ACHN (cell line): ENCODE measurements around the gene PDIA3.
A peak's percentile ranks its signal among the peaks of the same experiment; 100 is the strongest.
"Not testable (repeated sequence)": the region's sequence is repeated elsewhere in the genome, so short reads cannot be mapped to it uniquely, and the experiment has no call there.

Experiments
- DNase-seq: peaks from one replicate; pipeline ENCODE4 v3.0.0-alpha.2; 2015
- in situ Hi-C: cut with HindIII; loops from 2 replicates; pipeline ENCODE4 v1.10.0; 2017; ENCODE audit warnings: low sequenced_read_pairs, low pct_ligation_motif_present, low pct_unique_long_range_greater_than_20kb

Gene PDIA3

DNA sequence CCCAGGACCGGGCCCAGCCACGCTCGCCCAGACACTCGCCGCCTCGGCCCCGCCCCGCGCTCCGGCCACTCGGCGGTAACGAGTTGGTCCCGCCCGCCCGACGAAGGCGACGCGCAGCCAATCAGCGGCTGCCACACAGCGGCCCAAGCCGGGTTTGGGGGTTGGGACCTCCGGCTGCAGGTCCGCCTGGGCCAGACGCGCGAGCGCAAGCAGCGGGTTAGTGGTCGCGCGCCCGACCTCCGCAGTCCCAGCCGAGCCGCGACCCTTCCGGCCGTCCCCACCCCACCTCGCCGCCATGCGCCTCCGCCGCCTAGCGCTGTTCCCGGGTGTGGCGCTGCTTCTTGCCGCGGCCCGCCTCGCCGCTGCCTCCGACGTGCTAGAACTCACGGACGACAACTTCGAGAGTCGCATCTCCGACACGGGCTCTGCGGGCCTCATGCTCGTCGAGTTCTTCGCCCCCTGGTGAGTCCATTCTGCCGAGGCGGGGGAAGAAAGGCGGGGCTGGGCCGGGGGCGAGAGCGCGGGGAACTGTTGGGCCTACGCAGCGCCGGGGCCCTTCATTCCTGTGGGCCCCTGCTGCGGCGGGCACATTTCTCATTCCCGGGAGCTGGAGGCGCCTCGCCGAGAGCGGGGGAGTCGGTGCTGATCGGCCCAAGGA, at the start of gene PDIA3:
Gene PDIA3, plus strand, starts transcription at position 194 of the 658 bp plus-strand sequence. Its CDS starts 102 bp downstream, at position 296.
- in situ Hi-C loops: not testable (repeated sequence)
- peak; percentile 87 for DNase-seq

DNA sequence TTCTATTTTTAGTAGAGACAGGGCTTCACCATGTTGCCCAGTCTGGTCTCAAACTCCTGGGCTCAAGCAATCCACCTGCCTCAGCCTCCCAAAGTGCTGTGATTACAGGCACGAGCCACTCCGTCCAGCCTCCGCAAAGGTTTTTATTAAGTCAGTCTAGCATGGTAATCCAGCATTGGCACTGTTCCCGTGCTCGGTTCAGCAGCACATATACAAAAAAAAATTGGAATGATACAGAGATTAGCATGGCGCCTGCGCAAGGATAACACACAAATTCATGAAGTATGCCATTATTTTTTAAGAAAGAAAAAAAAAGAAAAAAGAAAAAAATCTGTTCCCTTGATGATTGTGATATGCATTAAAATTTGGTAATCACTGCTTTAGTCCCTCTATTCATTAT, 44.1 kb upstream of the PDIA3 start:
- DNase-seq: no peak
- in situ Hi-C loops: no loop called here

DNA sequence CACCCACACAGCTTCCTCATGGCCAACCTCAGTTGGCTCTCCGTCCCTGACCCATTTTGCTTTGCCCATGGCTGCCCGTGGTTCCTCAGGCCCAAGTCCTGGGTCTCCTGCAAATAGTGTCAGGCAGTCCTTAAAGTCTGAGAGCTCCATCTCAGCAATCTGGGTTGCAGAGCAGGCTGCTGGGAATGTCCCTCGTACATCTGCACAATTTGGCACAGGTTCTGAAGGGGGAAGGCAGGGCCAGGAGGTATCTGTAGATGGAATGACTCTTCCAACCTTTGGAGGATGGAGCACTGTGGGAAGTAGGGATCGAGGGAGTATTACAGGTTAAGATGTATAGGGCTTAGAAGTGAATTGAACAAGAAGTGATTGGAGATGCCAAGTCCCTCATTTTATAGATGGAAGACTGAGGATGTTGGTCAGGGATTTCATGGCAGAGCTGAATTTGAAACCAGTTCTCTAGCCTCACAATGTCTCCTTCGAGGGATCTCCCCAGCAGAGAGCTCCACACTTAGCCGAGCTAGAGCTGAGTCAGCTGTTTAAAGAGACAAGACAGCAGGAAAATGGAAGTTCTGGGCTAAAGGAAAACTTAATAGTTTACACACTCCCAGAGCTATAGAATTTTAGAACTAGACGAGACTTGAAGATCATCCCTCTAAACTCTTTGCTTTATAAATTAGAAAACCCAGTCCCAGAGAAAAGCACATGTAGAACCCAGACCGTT, 43.4 kb upstream of the PDIA3 start:
- no peak for DNase-seq
- in situ Hi-C loops: no loop called here

DNA sequence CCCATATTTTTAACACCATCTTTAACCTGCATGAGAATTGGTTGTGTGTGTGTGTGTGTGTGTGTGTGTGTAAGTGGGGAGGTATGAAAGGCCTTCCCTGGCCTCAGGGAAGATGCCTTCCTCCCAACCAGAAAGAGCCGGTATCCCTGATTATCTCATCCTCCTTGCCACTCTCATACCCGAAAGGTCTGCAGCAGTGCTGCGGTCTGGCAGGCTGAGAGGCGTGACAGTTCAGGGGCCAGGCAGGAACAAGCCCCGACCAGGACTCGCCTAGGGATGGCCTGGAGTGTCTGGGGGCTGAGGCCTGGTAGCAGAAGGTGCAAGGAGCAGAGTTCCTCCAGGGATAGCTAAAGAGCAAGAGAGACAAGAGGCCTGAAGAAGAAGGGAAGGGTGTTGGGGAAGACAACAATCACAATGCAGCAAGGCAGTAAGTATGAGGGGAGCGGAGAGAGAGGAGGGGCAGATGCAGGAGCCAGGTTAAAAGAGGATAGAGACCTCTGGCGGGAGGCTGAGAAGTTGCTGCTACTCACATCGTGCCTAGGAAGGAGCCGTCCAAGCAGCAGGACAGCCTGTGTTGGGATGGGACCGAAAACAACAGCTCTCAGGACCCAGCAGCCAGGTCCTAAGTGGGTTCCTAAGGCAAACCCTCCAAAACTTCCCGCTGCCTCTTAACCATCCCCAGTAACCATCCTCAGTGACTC, 35.7 kb upstream of the PDIA3 start:
- in situ Hi-C loops, DNase-seq: not testable (repeated sequence)

DNA sequence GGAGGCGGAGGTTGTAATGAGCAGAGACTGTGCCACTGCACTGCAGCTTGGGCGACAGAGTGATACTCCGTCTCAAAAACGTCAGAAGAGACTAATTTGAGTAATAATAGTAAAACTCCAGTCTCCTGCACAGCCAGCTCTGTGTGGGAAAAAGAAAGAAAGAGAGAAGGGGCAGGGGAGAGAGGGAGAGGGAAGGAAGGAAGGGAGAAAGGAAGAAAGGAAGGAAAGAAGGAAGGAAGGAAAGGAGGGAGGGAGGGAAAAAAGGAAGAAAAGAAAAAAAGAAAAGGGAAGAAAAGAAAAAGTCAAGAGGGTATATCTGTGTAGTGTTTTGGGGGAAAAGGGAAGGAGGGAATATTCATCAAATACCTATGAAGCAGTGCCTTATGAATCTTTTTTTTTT, 23.1 kb upstream of the PDIA3 start:
- in situ Hi-C loops: no loop called here
- DNase-seq: no peak

DNA sequence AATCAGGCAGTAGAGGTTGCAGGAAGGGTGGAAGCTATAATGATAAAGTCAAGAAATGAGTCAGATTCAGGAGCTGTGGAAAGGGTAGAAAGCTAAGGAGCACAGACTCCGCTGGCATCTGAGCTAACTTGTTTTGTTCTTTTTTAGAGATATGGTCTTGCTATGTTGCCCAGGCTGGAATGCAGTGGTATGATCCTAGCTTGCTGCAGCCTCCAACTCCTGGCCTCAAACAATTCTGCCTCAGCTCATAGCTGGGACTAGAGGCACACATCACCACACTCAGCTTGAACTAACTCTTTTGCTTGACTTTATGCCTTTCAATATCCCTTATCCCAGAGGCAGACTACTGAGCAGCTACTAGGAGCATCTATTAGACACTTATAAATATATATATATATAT, 19.9 kb upstream of the PDIA3 start:
- DNase-seq, in situ Hi-C loops: not testable (repeated sequence)

DNA sequence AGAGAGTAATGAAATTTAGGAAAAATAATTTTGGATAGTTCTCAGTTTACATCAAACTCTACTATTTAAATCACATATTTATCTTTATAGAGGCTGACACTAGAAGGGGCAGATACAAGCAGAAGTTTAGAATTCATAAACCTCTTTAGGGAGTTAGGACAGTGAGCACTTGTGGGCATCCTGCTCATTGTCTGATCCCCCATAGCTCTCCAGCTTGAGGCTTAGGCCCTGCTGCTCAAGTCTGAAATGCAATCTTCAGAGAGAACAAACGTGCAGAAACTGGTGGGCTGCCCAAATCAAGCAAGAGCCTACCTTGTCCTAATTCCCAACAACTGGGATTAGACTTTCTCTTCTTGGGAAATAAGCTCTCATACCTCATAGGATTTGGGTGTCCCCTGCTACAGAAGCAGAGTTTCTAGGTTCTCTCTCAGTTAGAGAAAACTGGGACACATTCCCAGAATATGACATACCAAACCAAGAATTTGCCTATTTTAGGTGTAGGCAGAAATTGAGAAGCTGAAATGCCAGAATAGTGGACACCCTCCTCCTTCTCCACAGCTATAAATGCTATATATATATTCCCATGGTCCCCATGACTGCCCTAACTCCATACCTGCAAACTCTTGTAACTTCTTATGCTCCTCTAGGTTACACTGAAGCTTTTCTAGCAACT, 18.0 kb upstream of the PDIA3 start:
- in situ Hi-C loops, DNase-seq: not testable (repeated sequence)

DNA sequence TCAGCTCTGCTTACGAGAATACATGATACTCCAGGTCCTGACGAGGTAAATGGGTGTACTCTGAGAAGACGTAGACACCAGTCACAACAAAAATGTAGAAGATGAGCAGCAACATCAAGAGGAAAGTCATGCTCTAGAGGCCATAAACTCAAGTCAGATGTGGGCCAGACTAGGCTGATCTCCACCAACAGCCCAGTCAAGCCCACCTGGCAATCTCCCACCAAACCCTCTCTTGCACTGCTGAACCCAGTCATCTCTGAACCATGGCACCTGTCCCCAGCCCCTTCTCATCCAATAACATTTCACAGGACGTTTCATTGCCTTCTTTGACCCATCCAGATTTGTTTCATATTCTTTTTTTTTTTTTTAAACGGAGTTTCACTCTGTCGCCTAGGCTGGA, 10.8 kb upstream of the PDIA3 start:
- in situ Hi-C loops: no loop called here
- DNase-seq: no peak

DNA sequence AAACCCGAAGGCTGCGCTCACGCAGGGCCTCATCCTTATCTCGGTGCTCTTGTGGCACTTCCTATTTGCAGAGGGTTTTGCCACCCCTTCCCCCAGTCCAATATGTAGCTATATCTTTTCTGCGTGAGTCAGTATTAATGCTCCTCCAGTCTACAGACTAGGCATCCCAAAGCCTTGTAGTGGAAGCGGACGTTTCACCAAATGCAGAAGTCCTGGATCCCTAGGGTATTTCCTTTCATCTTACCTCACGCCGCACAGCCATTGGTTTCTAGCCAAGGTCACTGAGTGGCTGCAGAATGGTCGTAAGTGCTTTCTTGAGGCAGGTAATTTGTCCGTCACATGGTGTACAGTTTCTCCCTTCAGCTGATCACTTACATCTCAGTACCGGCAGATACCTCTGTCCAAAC, 668 bp downstream of the PDIA3 start:
- DNase-seq: peak; percentile 12
- in situ Hi-C loops: not testable (repeated sequence)

DNA sequence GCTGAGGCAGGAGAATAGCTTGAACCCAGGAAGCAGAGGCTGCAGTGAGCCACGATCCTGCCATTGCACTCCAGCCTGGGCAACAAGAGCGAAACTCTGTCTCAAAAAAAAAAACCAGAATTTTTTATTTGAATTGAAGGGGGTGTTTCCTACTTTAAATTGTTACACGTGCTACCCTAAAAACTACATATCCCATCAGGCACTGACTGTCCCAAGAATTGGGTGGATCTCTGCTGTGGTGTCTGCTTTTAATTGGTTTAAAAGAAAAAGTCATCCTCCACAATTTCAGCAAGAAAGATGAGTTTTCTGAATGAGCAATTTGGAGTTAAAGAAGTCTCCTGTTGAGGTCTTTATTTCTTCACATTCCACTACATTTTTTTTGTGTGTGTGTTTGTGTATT, 2.1 kb downstream of the PDIA3 start:
- no peak for DNase-seq
- in situ Hi-C loops: no loop called here

DNA sequence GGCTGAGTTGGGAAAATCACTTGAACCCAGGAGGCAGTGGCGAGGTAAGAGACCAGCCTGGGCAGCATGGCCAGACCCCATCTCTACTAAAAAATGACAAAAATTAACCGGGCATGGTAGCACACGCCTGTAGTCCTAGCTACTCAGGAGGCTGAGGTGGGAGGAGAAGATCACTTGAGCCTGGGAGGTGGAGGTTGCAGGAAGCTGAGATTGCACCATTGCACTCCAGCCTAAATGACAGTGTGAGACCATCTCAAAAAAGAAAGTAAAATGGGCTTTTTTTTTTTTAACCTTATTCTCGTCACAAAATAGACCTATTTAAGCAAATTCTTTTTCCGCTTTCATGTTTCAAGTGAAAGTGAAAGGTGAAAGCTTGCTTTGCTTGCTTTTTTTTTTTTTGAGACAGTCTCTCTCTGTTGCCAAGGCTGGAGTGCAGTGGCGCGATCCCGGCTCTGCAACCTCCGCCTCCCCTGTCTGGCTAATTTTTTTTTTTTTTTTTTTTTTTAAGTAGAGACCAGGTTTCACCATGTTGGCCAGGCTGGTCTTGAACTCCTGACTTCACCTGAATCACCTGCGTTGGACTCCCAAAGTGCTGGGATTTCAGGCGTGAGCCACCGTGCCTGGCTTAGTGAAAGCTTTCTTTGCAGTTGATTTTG, 3.6 kb downstream of the PDIA3 start:
- in situ Hi-C loops: no loop called here
- DNase-seq: no peak

DNA sequence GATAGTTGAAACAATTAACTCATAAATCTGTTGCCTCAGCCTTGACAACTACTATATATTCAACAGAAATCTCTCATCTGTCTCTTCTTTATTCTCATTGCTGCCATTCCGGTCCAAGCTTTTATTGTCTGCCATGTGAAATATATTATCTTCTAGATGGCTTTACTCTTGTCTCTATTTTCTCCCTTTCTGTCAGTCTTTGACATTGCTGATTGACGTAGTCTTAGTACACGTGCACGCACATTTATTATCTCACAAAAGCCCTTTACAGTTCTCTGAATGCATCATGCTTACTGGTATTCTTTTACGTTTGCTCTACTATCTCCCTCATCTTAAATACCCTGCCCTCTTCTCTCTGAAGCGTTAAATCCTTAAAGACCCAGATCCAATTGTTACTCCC, 5.6 kb downstream of the PDIA3 start:
- DNase-seq: no peak
- in situ Hi-C loops: no loop called here

DNA sequence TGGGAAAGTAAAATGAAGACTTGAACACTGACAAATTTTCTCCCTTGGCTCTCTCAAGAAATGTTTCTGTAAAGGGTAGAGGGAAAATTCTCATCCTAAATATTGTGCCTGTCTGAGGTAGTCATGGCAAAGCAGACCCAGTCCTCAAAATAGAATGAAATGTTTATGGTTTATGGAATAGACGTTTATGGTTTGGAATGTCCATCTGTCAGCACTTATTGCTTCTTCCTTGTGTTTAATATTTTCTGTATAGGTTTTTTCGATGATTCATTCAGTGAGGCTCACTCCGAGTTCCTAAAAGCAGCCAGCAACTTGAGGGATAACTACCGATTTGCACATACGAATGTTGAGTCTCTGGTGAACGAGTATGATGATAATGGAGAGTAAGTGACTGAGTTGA, 16.6 kb downstream of the PDIA3 start:
- in situ Hi-C loops: no loop called here
- DNase-seq: no peak

DNA sequence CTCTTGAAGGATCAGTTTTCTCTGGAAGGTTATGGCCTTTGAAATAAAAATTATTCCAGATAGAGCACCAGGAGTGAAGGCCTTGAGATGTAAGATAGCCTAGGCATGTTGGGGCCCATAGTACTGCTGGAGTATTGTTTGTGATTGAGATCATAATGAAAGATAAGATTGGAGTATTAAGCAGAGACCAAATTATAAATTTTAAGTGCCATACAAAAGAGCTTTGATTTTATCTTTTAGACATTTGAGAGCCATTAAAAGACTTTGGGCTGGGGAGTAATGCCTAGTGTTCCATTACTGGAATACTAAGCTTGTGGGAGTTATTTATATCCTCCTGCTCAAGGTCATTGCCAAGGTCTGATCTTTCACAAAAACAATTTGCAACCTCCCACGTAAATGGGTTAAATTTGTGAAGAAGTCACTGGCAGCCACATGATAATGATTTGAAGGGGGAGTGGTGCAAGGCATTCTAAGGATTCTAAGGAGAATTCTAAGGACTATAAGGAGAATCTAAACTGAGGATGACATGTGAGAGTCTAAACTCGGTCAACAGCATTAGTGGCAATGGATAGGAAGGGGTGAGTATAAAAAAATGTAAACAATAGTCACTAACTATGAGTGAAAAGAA, 17.7 kb downstream of the PDIA3 start:
- in situ Hi-C loops: no loop called here

DNA sequence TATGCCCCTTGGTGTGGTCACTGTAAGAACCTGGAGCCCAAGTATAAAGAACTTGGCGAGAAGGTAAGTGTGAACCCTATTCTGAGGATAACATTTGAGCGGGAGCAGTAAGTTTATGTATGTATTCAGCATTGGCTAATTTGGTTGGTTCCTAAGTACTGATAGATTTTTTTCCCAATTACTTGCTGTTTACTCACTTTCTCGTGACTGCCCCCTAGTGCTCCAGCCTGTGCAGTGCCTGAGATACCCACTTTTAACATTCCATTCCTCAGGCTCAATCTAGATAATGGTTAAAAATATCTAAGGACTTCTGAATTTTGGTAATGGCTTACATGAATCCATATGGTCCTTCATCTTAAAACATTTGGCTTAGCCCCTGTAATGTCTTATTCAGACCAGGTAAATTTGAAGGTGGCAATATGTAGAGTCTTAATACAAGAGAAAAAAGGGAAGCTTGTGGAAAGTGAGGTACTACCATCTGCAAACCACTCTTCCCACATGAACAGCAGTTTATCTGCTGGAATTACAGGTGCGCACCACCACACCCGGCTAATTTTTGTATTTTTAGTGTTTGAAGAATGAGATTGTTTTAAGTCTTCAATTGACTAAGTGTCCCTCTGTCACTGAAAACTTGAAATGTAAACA, 23.5 kb downstream of the PDIA3 start:
- in situ Hi-C loops: no loop called here
- peak; percentile 53 for DNase-seq

More for the DNA sequence above, 17.7 kb downstream of the PDIA3 start:
- DNase-seq: no peak

DNA sequence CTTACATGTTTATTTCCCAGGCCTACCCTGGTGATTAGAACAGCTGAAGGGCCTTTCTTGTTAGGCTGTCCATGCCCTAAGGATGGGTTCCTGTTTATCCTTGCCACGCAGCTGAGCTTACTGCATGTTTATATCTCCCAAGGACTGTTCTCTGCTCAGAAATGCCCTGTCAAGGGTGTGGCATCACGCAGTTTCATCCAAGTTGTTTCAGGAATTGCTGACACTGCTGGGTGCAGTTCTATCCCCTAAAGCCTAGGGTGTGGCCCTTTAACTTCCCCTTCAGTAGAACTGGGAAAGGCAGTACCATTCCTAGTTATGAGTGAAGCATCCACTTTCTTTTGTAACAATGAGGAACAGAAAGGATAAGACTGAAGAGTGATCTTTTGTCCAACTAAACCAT, 25.6 kb downstream of the PDIA3 start:
- in situ Hi-C loops: no loop called here
- no peak for DNase-seq

DNA sequence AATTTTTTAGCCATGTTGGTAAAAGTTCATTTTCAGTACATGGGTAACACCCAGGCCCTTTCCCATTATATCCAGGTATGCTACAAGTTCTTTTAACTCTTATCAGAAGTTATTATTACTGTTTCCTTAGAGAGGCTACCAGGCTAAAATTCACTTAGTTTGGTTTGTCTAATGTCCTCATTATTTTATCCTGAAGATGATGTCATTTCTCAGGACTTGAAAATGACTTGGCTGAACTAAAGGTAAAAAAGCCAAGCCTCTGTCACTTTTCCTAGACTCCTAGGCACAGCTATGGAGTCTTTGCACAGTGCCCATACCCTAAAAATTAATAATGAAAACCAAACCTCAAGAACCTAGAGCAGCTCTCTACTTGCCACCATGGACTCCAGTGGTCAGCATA, 26.4 kb downstream of the PDIA3 start:
- no peak for DNase-seq
- in situ Hi-C loops: no loop called here

DNA sequence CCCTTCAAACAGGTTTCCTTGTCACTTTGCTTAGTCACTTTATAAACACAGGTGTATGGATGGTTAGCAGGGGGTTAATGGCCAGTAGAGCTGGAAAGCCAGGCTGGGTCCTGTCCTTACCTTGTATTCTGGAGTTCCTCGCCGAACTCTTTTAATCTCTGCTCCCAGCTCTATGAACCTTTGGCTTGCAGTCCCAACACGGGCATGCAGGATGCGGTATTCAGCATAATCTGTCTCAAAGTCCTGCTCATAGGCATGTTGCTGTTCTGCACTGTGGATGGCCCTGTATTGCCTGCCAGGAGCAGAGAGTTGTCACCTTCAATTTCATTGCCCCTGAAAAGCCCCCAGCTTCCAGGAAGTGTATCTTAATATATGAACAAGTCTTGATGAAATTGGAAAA, 27.8 kb downstream of the PDIA3 start:
- in situ Hi-C loops: no loop called here
- no peak for DNase-seq
